ENCODE results near the gene PLEKHA3. TPM values are rescaled to one million over a fixed set of nuclear protein-coding genes. Genes with fewer than 3 reads are reported as not detected.
"Not testable (repeated sequence)": the region's sequence is repeated elsewhere in the genome, so short reads cannot be mapped to it uniquely, and the experiment has no call there.

The PLEKHA3 gene
- total RNA-seq, 1 experiment from 2014 or later = 25.9 TPM

DNA sequence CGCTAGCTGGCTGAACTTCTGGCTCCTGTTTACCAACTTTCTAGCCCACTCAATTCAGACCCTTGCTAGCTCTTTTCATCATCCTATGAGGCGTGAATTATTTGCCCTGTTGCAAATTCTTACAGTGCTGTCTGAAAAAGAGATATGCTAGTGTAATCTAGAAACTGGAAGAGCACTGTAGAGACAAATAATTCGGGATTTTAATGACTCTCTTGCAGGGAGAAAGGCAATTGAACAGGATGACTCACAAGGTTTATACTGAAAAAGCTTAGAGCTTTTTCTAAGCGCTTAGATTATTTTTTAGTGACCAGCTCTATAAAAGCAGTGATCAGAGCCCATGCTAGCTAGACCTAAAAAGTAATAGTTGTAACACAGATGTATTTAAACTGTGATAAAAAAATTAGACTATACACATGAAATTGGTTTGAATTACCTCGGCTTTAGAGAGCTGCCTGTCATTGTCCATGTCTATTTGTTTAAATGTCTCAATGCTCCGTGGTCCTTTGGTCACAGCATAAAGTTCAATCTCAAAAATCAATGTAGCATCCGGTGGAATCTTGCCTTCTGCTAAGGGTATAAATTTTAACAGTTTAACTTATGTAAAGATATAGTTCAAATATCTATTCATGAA is 10.9 kb upstream of the PLEKHA3 start:
- no peaks in the 10 kb centered on the region for H3K79me2 ChIP-seq (ENCODE audit: insufficient read depth, low read length)
- H2BK12ac ChIP-seq (ENCODE audit: insufficient read length, low read depth, low read length) = no peak overlapping the region
- H3T11ph ChIP-seq (ENCODE audit: low read length) = no peak overlapping the region
- no peak overlapping the region for H2BK120ac ChIP-seq (ENCODE audit: low read depth, low read length, poor library complexity, severe bottlenecking)
- TF ChIP-seq, protein P1, sequence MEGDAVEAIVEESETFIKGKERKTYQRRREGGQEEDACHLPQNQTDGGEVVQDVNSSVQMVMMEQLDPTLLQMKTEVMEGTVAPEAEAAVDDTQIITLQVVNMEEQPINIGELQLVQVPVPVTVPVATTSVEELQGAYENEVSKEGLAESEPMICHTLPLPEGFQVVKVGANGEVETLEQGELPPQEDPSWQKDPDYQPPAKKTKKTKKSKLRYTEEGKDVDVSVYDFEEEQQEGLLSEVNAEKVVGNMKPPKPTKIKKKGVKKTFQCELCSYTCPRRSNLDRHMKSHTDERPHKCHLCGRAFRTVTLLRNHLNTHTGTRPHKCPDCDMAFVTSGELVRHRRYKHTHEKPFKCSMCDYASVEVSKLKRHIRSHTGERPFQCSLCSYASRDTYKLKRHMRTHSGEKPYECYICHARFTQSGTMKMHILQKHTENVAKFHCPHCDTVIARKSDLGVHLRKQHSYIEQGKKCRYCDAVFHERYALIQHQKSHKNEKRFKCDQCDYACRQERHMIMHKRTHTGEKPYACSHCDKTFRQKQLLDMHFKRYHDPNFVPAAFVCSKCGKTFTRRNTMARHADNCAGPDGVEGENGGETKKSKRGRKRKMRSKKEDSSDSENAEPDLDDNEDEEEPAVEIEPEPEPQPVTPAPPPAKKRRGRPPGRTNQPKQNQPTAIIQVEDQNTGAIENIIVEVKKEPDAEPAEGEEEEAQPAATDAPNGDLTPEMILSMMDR (conservative IDR thresholded peaks at IDR 0.05) = no peak
- no peak overlapping the region for H3K27ac ChIP-seq (ENCODE audit: insufficient read length, low read depth, low read length)
- H3K27me3 Mint-ChIP-seq (ENCODE audit: low read depth) = no peaks in the 10 kb centered on the region
- H3K4me3 Mint-ChIP-seq = no peak overlapping the region
- H3K9me3 ChIP-seq (ENCODE audit: control insufficient read depth, low read depth, low read length) = no peaks in the 10 kb centered on the region
- H4K8ac ChIP-seq (replicated peaks; ENCODE audit: insufficient read length, low read depth, low read length) = no peak overlapping the region
- H2BK15ac ChIP-seq (ENCODE audit: low read depth, low read length) = no peak overlapping the region
- H3K9ac ChIP-seq (ENCODE audit: extremely low read depth, insufficient read length, low read length) = no peak overlapping the region
- 0 out of 4 replicates have a peak, but pooled peaks cover 0 to 4% of the 10 kb centered on the region in 2 experiments for H3K4me1 Mint-ChIP-seq
- H3K4me2 ChIP-seq (ENCODE audit: insufficient read depth, insufficient read length, low read length) = no peak overlapping the region
- H3K27ac Mint-ChIP-seq = no peak overlapping the region
- no peaks in the 10 kb centered on the region for H3K27me3 ChIP-seq (ENCODE audit: insufficient read depth, low read length)
- H3K79me1 ChIP-seq (ENCODE audit: insufficient read depth, low read depth, low read length, poor library complexity, severe bottlenecking) = no peaks in the 10 kb centered on the region
- no peak overlapping the region for H2AK5ac ChIP-seq (ENCODE audit: insufficient read length, low read length)
- H3K4ac ChIP-seq (ENCODE audit: low read depth, low read length) = no peak overlapping the region
- H3K4me1 ChIP-seq (ENCODE audit: insufficient read depth, low read length) = no peaks in the 10 kb centered on the region
- no peaks in the 10 kb centered on the region for H3K23me2 ChIP-seq (ENCODE audit: insufficient read length, low read depth, low read length, poor library complexity, severe bottlenecking)
- H2BK20ac ChIP-seq (ENCODE audit: low read depth, low read length, poor library complexity, severe bottlenecking) = no peak overlapping the region
- no peak for DNase-seq
- no peak overlapping the region for H3K18ac ChIP-seq (ENCODE audit: insufficient read length, low read depth, low read length)
- no peak overlapping the region for H3K23ac ChIP-seq (ENCODE audit: insufficient read length, low read depth, low read length)
- no peaks in the 10 kb centered on the region for H3K9me3 Mint-ChIP-seq
- H3K36me3 Mint-ChIP-seq (ENCODE audit: insufficient read depth in 1 of 3, low read depth in 3 of 3) = no peaks in the 10 kb centered on the region
- no peak overlapping the region for H2BK5ac ChIP-seq (ENCODE audit: insufficient read length, low read length)
- no peaks in the 10 kb centered on the region for H4K20me1 ChIP-seq (ENCODE audit: control insufficient read depth, insufficient read depth, insufficient read length)
- H2AFZ ChIP-seq (ENCODE audit: low read length) = no peak overlapping the region
- H3K14ac ChIP-seq (ENCODE audit: insufficient read depth, low read length) = no peak overlapping the region
- H4K5ac ChIP-seq (ENCODE audit: insufficient read length, low read depth, low read length) = no peak overlapping the region
- WGBS (ENCODE audit: extremely low coverage, insufficient read length, low lambda C conversion rate) = no CpG with 5 or more reads among the region's 7 CpGs
- no peak overlapping the region for H4K91ac ChIP-seq (ENCODE audit: insufficient read length, low read depth, low read length)
- no peak overlapping the region for H3K56ac ChIP-seq (ENCODE audit: insufficient read length, low read depth, low read length)

DNA sequence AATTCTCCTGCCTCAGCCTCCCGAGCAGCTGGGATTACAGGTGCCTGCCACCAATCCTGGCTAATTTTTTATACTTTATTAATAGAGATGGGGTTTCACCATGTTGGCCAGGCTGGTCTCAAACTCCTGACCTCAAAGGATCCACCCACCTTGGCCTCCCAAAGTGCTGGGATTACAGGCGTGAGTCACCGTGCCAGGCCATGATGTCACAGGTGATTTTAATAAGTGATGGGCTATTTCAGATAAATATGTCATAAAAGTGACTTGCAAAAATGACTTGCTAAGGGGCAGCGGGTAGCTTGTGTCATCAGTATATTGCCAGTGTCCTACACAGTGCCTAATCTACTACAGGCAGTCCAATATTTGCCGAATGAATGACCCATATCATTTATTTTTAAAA is 8.9 kb upstream of the PLEKHA3 start:
- H3K56ac ChIP-seq (ENCODE audit: insufficient read length, low read depth, low read length); H3K27me3 Mint-ChIP-seq (ENCODE audit: low read depth); H2BK5ac ChIP-seq (ENCODE audit: insufficient read length, low read length); H4K5ac ChIP-seq (ENCODE audit: insufficient read length, low read depth, low read length); H4K8ac ChIP-seq (replicated peaks; ENCODE audit: insufficient read length, low read depth, low read length); H3K27ac Mint-ChIP-seq; H2BK15ac ChIP-seq (ENCODE audit: low read depth, low read length); H3K79me2 ChIP-seq (ENCODE audit: insufficient read depth, low read length); H3K79me1 ChIP-seq (ENCODE audit: insufficient read depth, low read depth, low read length, poor library complexity, severe bottlenecking); H3K4ac ChIP-seq (ENCODE audit: low read depth, low read length); H2AFZ ChIP-seq (ENCODE audit: low read length); H4K20me1 ChIP-seq (ENCODE audit: control insufficient read depth, insufficient read depth, insufficient read length); H3K4me3 Mint-ChIP-seq; H3K27me3 ChIP-seq (ENCODE audit: insufficient read depth, low read length); H4K91ac ChIP-seq (ENCODE audit: insufficient read length, low read depth, low read length); H3K4me1 Mint-ChIP-seq; DNase-seq; H2BK12ac ChIP-seq (ENCODE audit: insufficient read length, low read depth, low read length); H3T11ph ChIP-seq (ENCODE audit: low read length); H3K36me3 Mint-ChIP-seq (ENCODE audit: insufficient read depth in 1 of 3, low read depth in 3 of 3); H3K9ac ChIP-seq (ENCODE audit: extremely low read depth, insufficient read length, low read length); H3K4me1 ChIP-seq (ENCODE audit: insufficient read depth, low read length); H2BK120ac ChIP-seq (ENCODE audit: low read depth, low read length, poor library complexity, severe bottlenecking); H3K9me3 ChIP-seq (ENCODE audit: control insufficient read depth, low read depth, low read length); H3K27ac ChIP-seq (ENCODE audit: insufficient read length, low read depth, low read length); H3K9me3 Mint-ChIP-seq; H3K14ac ChIP-seq (ENCODE audit: insufficient read depth, low read length); H2BK20ac ChIP-seq (ENCODE audit: low read depth, low read length, poor library complexity, severe bottlenecking); H3K18ac ChIP-seq (ENCODE audit: insufficient read length, low read depth, low read length); H3K23ac ChIP-seq (ENCODE audit: insufficient read length, low read depth, low read length); H3K23me2 ChIP-seq (ENCODE audit: insufficient read length, low read depth, low read length, poor library complexity, severe bottlenecking); H3K4me2 ChIP-seq (ENCODE audit: insufficient read depth, insufficient read length, low read length); H2AK5ac ChIP-seq (ENCODE audit: insufficient read length, low read length): not testable (repeated sequence)
- WGBS (ENCODE audit: extremely low coverage, insufficient read length, low lambda C conversion rate) = no CpG with 5 or more reads among the region's 5 CpGs

Measured in H9 (cell line).